Measurements from ENCODE around the gene LIPC. TPM values are rescaled to one million over a fixed set of nuclear protein-coding genes. Genes with fewer than 3 reads are reported as not detected.

The LIPC gene
- total and polyA plus RNA-seq, 2 experiments from 2014 or later = not detected

DNA sequence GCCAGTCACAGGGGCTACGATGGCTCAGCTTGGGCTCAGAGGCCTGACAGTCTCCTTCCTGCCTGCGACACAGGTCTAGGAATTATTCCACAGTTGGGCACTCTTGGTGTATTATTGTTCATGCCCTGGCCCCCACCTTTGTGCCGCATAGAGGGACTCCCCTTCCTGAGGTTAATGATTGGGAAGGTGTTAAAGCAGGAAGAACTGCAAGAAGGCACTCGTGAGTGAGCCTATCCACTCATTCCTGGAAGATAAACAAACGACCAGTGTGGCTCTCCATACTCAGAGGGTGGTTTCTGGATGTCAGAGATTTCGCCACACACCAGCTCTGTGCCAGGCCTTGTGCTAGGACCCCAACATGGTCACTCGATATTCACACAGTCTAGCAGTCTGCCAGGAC, 12.3 kb downstream of the LIPC start:
- H3K9me3 Mint-ChIP-seq = no peaks in the 10 kb centered on the region; the same call in 2 of the 3 replicates
- H3K27ac Mint-ChIP-seq = peak overlapping the region; percentile 25
- H3K27me3 ChIP-seq (ENCODE audit: insufficient read depth) = no peaks in the 10 kb centered on the region
- TF ChIP-seq STAT1 (IDR thresholded peaks at IDR 0.05; ENCODE audit: unreplicated experiment) (no peak), POLR2AphosphoS5 (IDR thresholded peaks at IDR 0.05; ENCODE audit: low read depth) (no peak), ZNF331 (CRISPR knock-in tag; IDR thresholded peaks at IDR 0.05; ENCODE audit: low read depth) (no peak), NANOG (IDR thresholded peaks at IDR 0.05; ENCODE audit: borderline replicate concordance) (no peak), EZH2 (IDR thresholded peaks at IDR 0.05; ENCODE audit: low read depth, unreplicated experiment) (no peak)
- H3K9me2 ChIP-seq (ENCODE audit: insufficient read depth) = 0 out of 2 replicates have a peak, but pooled peaks cover 6% of the 10 kb centered on the region
- peaks cover 41% of the 10 kb centered on the region for H3K4me1 Mint-ChIP-seq
- H3K4me3 Mint-ChIP-seq = no peak overlapping the region
- no peaks in the 10 kb centered on the region for H3F3A ChIP-seq (replicated peaks; ENCODE audit: low read depth)
- H3K79me2 ChIP-seq (replicated peaks; ENCODE audit: insufficient read depth) = no peaks in the 10 kb centered on the region
- peak overlapping the region; percentile 93 for H2AFZ ChIP-seq
- no peak overlapping the region for H3K4me3 ChIP-seq
- no peaks in the 10 kb centered on the region for H4K20me1 ChIP-seq (replicated peaks; ENCODE audit: insufficient read depth)
- H3K27ac ChIP-seq (ENCODE audit: low read depth) = peak overlapping the region; percentile 81; the same call in 1 of the 2 replicates
- 0 out of 2 replicates have a peak overlapping the region, but pooled peaks have one; percentile 51 for H3K4me2 ChIP-seq
- ATAC-seq = peak; percentile 9; the same call in 1 of the 3 replicates
- H3K36me3 Mint-ChIP-seq (ENCODE audit: low read depth) = no peaks in the 10 kb centered on the region
- H3K36me3 ChIP-seq (ENCODE audit: insufficient read depth) = no peaks in the 10 kb centered on the region
- peaks cover 7% of the 10 kb centered on the region for H3K27me3 Mint-ChIP-seq (ENCODE audit: insufficient read depth, low read depth, poor library complexity)
- no peak for DNase-seq (ENCODE audit: low spot score)
- peaks cover 37% of the 10 kb centered on the region for H3K4me1 ChIP-seq (ENCODE audit: insufficient read depth)

GRCh38 chr15:58444658-58445332, 13.0 kb downstream of the LIPC start:
- H3K4me3 Mint-ChIP-seq = no peak overlapping the region
- no peaks in the 10 kb centered on the region for H3K36me3 Mint-ChIP-seq (ENCODE audit: low read depth)
- peaks cover 10% of the 10 kb centered on the region for H3K27me3 Mint-ChIP-seq (ENCODE audit: insufficient read depth, low read depth, poor library complexity)
- peaks cover 37% of the 10 kb centered on the region for H3K4me1 ChIP-seq (ENCODE audit: insufficient read depth)
- peak overlapping the region; percentile 77; the same call in 1 of the 2 replicates for H3K27ac Mint-ChIP-seq
- 0 out of 2 replicates have a peak overlapping the region, but pooled peaks have one; percentile 51 for H3K4me2 ChIP-seq
- H3K9me2 ChIP-seq (ENCODE audit: insufficient read depth) = 0 out of 2 replicates have a peak, but pooled peaks cover 6% of the 10 kb centered on the region
- no peaks in the 10 kb centered on the region for H4K20me1 ChIP-seq (replicated peaks; ENCODE audit: insufficient read depth)
- no peaks in the 10 kb centered on the region; the same call in 2 of the 3 replicates for H3K9me3 Mint-ChIP-seq
- H3K4me3 ChIP-seq = no peak overlapping the region
- H2AFZ ChIP-seq = peak overlapping the region; percentile 93
- 0 out of 2 replicates have a peak overlapping the region, but pooled peaks have one; percentile 30 for H3K27ac ChIP-seq (ENCODE audit: low read depth)
- peaks cover 38% of the 10 kb centered on the region for H3K4me1 Mint-ChIP-seq
- H3F3A ChIP-seq (replicated peaks; ENCODE audit: low read depth) = no peaks in the 10 kb centered on the region
- TF ChIP-seq CTCF (conservative IDR thresholded peaks at IDR 0.05; ENCODE audit: low read depth in 2 of 2) (no peak), ZNF114 (CRISPR knock-in tag; IDR thresholded peaks at IDR 0.05) (no peak), POLR2AphosphoS5 (IDR thresholded peaks at IDR 0.05; ENCODE audit: low read depth) (no peak), ZNF331 (CRISPR knock-in tag; IDR thresholded peaks at IDR 0.05; ENCODE audit: low read depth) (no peak)
- no peaks in the 10 kb centered on the region for H3K36me3 ChIP-seq (ENCODE audit: insufficient read depth)
- no peaks in the 10 kb centered on the region for H3K79me2 ChIP-seq (replicated peaks; ENCODE audit: insufficient read depth)
- no peaks in the 10 kb centered on the region for H3K27me3 ChIP-seq (ENCODE audit: insufficient read depth)
- DNase-seq (ENCODE audit: low spot score) (peak; percentile 13), ATAC-seq (peak; percentile 17)

GRCh38 chr15:58445865-58446264, 14.1 kb downstream of the LIPC start:
- peaks cover 28% of the 10 kb centered on the region for H3K4me1 Mint-ChIP-seq
- ATAC-seq = no peak
- no peak overlapping the region for H3K4me3 Mint-ChIP-seq
- Histone ChIP-seq H3K36me3 (ENCODE audit: insufficient read depth) (no peaks in the 10 kb centered on the region), H3K79me2 (replicated peaks; ENCODE audit: insufficient read depth) (no peaks in the 10 kb centered on the region), H3K27ac (ENCODE audit: low read depth) (no peak overlapping the region), H3K27me3 (ENCODE audit: insufficient read depth) (no peaks in the 10 kb centered on the region), H4K20me1 (replicated peaks; ENCODE audit: insufficient read depth) (no peaks in the 10 kb centered on the region), H3K4me1 (ENCODE audit: insufficient read depth) (peaks cover 27% of the 10 kb centered on the region), H3F3A (replicated peaks; ENCODE audit: low read depth) (no peaks in the 10 kb centered on the region), H2AFZ (no peak overlapping the region), H3K4me2 (no peak overlapping the region), H3K4me3 (no peak overlapping the region), H3K9me2 (ENCODE audit: insufficient read depth) (0 out of 2 replicates have a peak, but pooled peaks cover 6% of the 10 kb centered on the region)
- no peaks in the 10 kb centered on the region for H3K9me3 Mint-ChIP-seq
- H3K36me3 Mint-ChIP-seq (ENCODE audit: low read depth) = no peaks in the 10 kb centered on the region
- peaks cover 10% of the 10 kb centered on the region for H3K27me3 Mint-ChIP-seq (ENCODE audit: insufficient read depth, low read depth, poor library complexity)
- no peak overlapping the region for H3K27ac Mint-ChIP-seq
- no peak for DNase-seq (ENCODE audit: low spot score)
- TF ChIP-seq ETS1 (IDR thresholded peaks at IDR 0.05) (no peak), JUNB (IDR thresholded peaks at IDR 0.05; ENCODE audit: unreplicated experiment) (no peak), ZNF114 (CRISPR knock-in tag; IDR thresholded peaks at IDR 0.05) (no peak), EZH2 (IDR thresholded peaks at IDR 0.05; ENCODE audit: low read depth, unreplicated experiment) (no peak)
- TF ChIP-seq, protein P1, sequence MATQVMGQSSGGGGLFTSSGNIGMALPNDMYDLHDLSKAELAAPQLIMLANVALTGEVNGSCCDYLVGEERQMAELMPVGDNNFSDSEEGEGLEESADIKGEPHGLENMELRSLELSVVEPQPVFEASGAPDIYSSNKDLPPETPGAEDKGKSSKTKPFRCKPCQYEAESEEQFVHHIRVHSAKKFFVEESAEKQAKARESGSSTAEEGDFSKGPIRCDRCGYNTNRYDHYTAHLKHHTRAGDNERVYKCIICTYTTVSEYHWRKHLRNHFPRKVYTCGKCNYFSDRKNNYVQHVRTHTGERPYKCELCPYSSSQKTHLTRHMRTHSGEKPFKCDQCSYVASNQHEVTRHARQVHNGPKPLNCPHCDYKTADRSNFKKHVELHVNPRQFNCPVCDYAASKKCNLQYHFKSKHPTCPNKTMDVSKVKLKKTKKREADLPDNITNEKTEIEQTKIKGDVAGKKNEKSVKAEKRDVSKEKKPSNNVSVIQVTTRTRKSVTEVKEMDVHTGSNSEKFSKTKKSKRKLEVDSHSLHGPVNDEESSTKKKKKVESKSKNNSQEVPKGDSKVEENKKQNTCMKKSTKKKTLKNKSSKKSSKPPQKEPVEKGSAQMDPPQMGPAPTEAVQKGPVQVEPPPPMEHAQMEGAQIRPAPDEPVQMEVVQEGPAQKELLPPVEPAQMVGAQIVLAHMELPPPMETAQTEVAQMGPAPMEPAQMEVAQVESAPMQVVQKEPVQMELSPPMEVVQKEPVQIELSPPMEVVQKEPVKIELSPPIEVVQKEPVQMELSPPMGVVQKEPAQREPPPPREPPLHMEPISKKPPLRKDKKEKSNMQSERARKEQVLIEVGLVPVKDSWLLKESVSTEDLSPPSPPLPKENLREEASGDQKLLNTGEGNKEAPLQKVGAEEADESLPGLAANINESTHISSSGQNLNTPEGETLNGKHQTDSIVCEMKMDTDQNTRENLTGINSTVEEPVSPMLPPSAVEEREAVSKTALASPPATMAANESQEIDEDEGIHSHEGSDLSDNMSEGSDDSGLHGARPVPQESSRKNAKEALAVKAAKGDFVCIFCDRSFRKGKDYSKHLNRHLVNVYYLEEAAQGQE (IDR thresholded peaks at IDR 0.05; ENCODE audit: unreplicated experiment) = no peak
